ENCODE results near the gene MPV17L2. TPM values are rescaled to one million over a fixed set of nuclear protein-coding genes. Genes with fewer than 3 reads are reported as not detected.

MPV17L2 gene
- polyA plus RNA-seq, 2 of the 4 experiments (the other 2 are of a cell fraction), result 8.3 to 13.9 TPM

- CTCF ChIA-PET, result interaction anchor here (0.9 to 2.5 kb wide), 6 partner anchors 8 to 101 kb away, joined by 3 to 11 read pairs (median 4); no protein-coding TSS in a partner anchor
- POLR2A ChIA-PET, result no interaction called here
- ATAC-seq, result no peak
- H3K27ac ChIP-seq, result no peak overlapping the region
- H3K4me3 ChIP-seq, result no peak overlapping the region
- no peak for FAIRE-seq
- H3K4me1 ChIP-seq, result peaks cover 4% of the 10 kb centered on the region; the same call in 1 of the 3 replicates
- H3K4me2 ChIP-seq, result no peak overlapping the region
- DNase-seq (ENCODE audit: low read depth in 1 of 2, low spot score in 1 of 2), result no peak
- no peak for TF ChIP-seq PHF8 (IDR thresholded peaks at IDR 0.05; ENCODE audit: borderline replicate concordance, low read depth)
- no peak for TF ChIP-seq KDM1A (IDR thresholded peaks at IDR 0.05; ENCODE audit: low read depth)
- no peak for TF ChIP-seq GATA3 (IDR thresholded peaks at IDR 0.05; ENCODE audit: borderline replicate concordance)
- no peak for TF ChIP-seq KDM5A (IDR thresholded peaks at IDR 0.05)
- TF ChIP-seq EP300 (IDR thresholded peaks at IDR 0.05), result no peak
- no peak for TF ChIP-seq TP53 (CRISPR knock-in tag; IDR thresholded peaks at IDR 0.05)
- no peak for TF ChIP-seq HOXA7 (CRISPR knock-in tag; IDR thresholded peaks at IDR 0.05)
- TF ChIP-seq ZC3H11A (IDR thresholded peaks at IDR 0.05), result no peak
- TF ChIP-seq CHD2 (IDR thresholded peaks at IDR 0.05; ENCODE audit: low read length, partially characterized antibody), result no peak
- no peak for TF ChIP-seq EHF (CRISPR knock-in tag; IDR thresholded peaks at IDR 0.05)
- no peak for TF ChIP-seq POLR2AphosphoS2 (conservative IDR thresholded peaks at IDR 0.05; ENCODE audit: low read length)
- TF ChIP-seq FOSB (CRISPR knock-in tag; IDR thresholded peaks at IDR 0.05), result no peak
- no peak for TF ChIP-seq RCOR1 (IDR thresholded peaks at IDR 0.05; ENCODE audit: low read depth, low read length)
- H3K9me3 ChIP-seq, result no peaks in the 10 kb centered on the region
- 64% methylated on average over 3 of the region's 3 CpGs for WGBS (ENCODE audit: missing lambda C conversion rate)
Observed at GRCh38 chr19:18218600-18218999, 25.6 kb downstream of the MPV17L2 start.

DNA sequence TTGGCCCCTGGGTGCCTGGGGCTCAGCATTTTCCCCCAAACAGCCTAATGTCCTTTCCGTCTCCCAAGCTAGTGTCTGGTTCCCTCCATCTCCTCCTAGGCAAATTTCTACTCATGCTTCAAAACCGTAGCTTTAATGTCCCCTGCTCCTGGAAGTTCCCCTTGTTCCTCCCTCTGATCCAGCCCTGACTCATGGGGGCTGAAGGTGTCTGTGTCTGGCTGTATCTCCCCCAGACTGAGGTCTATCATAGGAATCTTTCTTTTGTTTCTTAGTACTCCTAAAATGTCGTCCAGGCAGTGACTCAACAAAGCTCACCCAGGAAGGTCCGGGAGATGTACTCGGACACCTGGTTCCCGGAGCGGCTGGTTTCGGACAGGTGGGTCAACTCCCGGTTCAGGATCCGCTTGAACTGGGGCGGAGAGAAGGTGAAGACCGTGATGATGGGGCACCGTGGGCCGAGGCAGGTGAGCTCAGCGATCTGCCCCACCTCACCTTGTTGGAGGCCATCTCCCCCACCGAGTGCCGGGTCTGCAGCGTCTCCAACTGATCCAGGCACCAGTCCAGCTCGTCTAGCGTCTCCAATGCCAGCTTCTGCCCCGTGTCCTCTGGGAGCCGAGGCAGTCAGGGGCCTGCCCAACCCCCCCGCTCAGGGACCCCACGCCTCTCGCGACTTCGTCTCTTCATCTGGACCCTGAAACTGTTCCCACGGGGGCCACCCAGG, 27.1 kb downstream of the MPV17L2 start:
- ATAC-seq (no peak), FAIRE-seq (no peak), DNase-seq (ENCODE audit: low read depth in 1 of 2, low spot score in 1 of 2) (no peak)
- Histone ChIP-seq H3K27ac (no peak overlapping the region), H3K9me3 (no peaks in the 10 kb centered on the region), H3K4me1 (peaks cover 5% of the 10 kb centered on the region; the same call in 2 of the 3 replicates), H3K4me2 (no peak overlapping the region), H3K4me3 (no peak overlapping the region)
- ChIA-PET POLR2A (interaction anchor here (0.6 to 1.4 kb wide), 2 partner anchors 40 to 62 kb away, joined by 3 to 6 read pairs; partner anchors contain the start of gene JUND), CTCF (interaction anchor here (0.8 to 2.5 kb wide), 6 partner anchors 10 to 103 kb away, joined by 3 to 11 read pairs (median 5); partner anchors contain the start of gene LSM4)
- TF ChIP-seq BCL3 (IDR thresholded peaks at IDR 0.05) (no peak), FOSB (CRISPR knock-in tag; IDR thresholded peaks at IDR 0.05) (no peak), HDAC2 (IDR thresholded peaks at IDR 0.05) (no peak), FOXS1 (CRISPR knock-in tag; IDR thresholded peaks at IDR 0.05) (no peak), CEBPB (IDR thresholded peaks at IDR 0.05) (no peak), ELK1 (IDR thresholded peaks at IDR 0.05; ENCODE audit: low read depth, low read length) (no peak), CHD4 (IDR thresholded peaks at IDR 0.05; ENCODE audit: borderline replicate concordance) (no peak), POLR2A (IDR thresholded peaks at IDR 0.05; ENCODE audit: low read length) (no peak), HOXB5 (CRISPR knock-in tag; IDR thresholded peaks at IDR 0.05) (no peak), HEYL (CRISPR knock-in tag; IDR thresholded peaks at IDR 0.05) (no peak), RCOR1 (IDR thresholded peaks at IDR 0.05; ENCODE audit: low read depth, low read length) (no peak), EHF (CRISPR knock-in tag; IDR thresholded peaks at IDR 0.05) (no peak), TFCP2L1 (CRISPR knock-in tag; IDR thresholded peaks at IDR 0.05) (no peak), ZNF302 (CRISPR knock-in tag; IDR thresholded peaks at IDR 0.05) (no peak), CBX8 (IDR thresholded peaks at IDR 0.05) (no peak), RAD21 (conservative IDR thresholded peaks at IDR 0.05 in 1 of 2, IDR thresholded peaks at IDR 0.05 in 1 of 2) (no peak)
- TF ChIP-seq, protein P1, sequence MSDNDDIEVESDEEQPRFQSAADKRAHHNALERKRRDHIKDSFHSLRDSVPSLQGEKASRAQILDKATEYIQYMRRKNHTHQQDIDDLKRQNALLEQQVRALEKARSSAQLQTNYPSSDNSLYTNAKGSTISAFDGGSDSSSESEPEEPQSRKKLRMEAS (IDR thresholded peaks at IDR 0.05), result no peak
- 70% methylated on average over 27 of the region's 28 CpGs for WGBS (ENCODE audit: missing lambda C conversion rate)

All from A549 (cell line).